IMR-90 (cell line): ENCODE results near the gene MAP2K5. TPM values are rescaled to one million over a fixed set of nuclear protein-coding genes. Genes with fewer than 3 reads are reported as not detected.

Experiments
- ATAC-seq: fragments of 200-7000 bp; cut with Tn5 transposase; 2 replicates; pipeline ENCODE4 v1.9.1; 2020; ENCODE audit warnings: low read depth, mild to moderate bottlenecking, moderate library complexity
- BruUV-seq: library from RNA; stranded (reverse); fragments of 400-500 nt; replicated peaks from 2 replicates; lab custom pipeline; 2021; lab: Mats Ljungman, UMichigan
- CTCF ChIA-PET: fragments of 300-600 bp; formaldehyde crosslinking; extraction: SDS; loops from one replicate; lab custom pipeline; 2021; ENCODE audit warnings: antibody characterized with exemption; lab: Yijun Ruan, JAX
- POLR2A ChIA-PET: fragments of 300-600 bp; sonication (Branson Sonifier 250); formaldehyde crosslinking; loops from one replicate; lab custom pipeline; 2022; ENCODE audit warnings: antibody characterized with exemption; ENCODE audit not compliant: unreplicated experiment; lab: Charles Lee
- DNase-seq: peaks from one replicate; pipeline ENCODE4 v3.0.0; 2013
- H2AFZ ChIP-seq: replicated peaks from 2 replicates; pipeline ENCODE3; 2013; ENCODE audit warnings: low read length, mild to moderate bottlenecking; ENCODE audit not compliant: poor library complexity
- H2AK5ac ChIP-seq: 2 replicates; pipeline ENCODE4 v1.6.1; 2013; ENCODE audit warnings: low read depth, low read length, inconsistent platforms
- H2AK9ac ChIP-seq: replicated peaks from 2 replicates; pipeline ENCODE3; 2013; ENCODE audit warnings: mild to moderate bottlenecking, low read depth, low read length, moderate library complexity; ENCODE audit not compliant: poor library complexity
- H2BK120ac ChIP-seq: 2 replicates; pipeline ENCODE4 v1.6.1; 2013; ENCODE audit warnings: low read depth, low read length, inconsistent platforms
- H2BK15ac ChIP-seq: 3 replicates; pipeline ENCODE4 v1.6.1; 2013; ENCODE audit warnings: low read depth, low read length, inconsistent platforms
- H2BK20ac ChIP-seq: 2 replicates; pipeline ENCODE4 v1.6.1; 2013; ENCODE audit warnings: low read depth, mild to moderate bottlenecking, inconsistent platforms, low read length, moderate library complexity
- H2BK5ac ChIP-seq: 2 replicates; pipeline ENCODE4 v1.6.1; 2013; ENCODE audit warnings: mild to moderate bottlenecking, low read depth, low read length, inconsistent platforms; ENCODE audit not compliant: poor library complexity, severe bottlenecking
- H3K14ac ChIP-seq: replicated peaks from 2 replicates; pipeline ENCODE4 v1.6.1; 2013; ENCODE audit warnings: low read depth, low read length, inconsistent platforms
- H3K18ac ChIP-seq: 2 replicates; pipeline ENCODE4 v1.6.1; 2013; ENCODE audit warnings: low read depth, low read length, control low read depth
- H3K23ac ChIP-seq: 2 replicates; pipeline ENCODE4 v1.6.1; 2013; ENCODE audit warnings: low read depth, low read length, inconsistent platforms
- H3K27ac ChIP-seq: 2 replicates; pipeline ENCODE4 v1.5.1; 2013; ENCODE audit warnings: mild to moderate bottlenecking, control low read depth, low read length; ENCODE audit not compliant: insufficient read depth
- H3K27me3 ChIP-seq: 2 replicates; pipeline ENCODE4 v1.6.1; 2013; ENCODE audit warnings: low read length; ENCODE audit not compliant: control insufficient read depth, insufficient read depth
- H3K36me3 ChIP-seq: 2 replicates; pipeline ENCODE4 v1.6.1; 2013; ENCODE audit warnings: low read length, mixed read lengths; ENCODE audit not compliant: control insufficient read depth, insufficient read depth
- H3K4ac ChIP-seq: 2 replicates; pipeline ENCODE4 v1.6.1; 2013; ENCODE audit warnings: low read depth, low read length, inconsistent platforms
- H3K4me1 ChIP-seq: 2 replicates; pipeline ENCODE4 v1.6.1; 2013; ENCODE audit warnings: low read length, mixed read lengths; ENCODE audit not compliant: control insufficient read depth, insufficient read depth
- H3K4me2 ChIP-seq: 2 replicates; pipeline ENCODE4 v1.6.1; 2013; ENCODE audit warnings: low read depth, mild to moderate bottlenecking, control low read depth, low read length, moderate library complexity
- H3K4me3 ChIP-seq: 2 replicates; pipeline ENCODE4 v1.5.1; 2013; ENCODE audit warnings: low read depth, mild to moderate bottlenecking, control low read depth, low read length, moderate library complexity; ENCODE audit not compliant: insufficient read depth
- H3K56ac ChIP-seq: 2 replicates; pipeline ENCODE4 v1.6.1; 2013; ENCODE audit warnings: low read length, inconsistent platforms; ENCODE audit not compliant: insufficient read depth; ENCODE audit errors: extremely low read depth
- H3K79me1 ChIP-seq, 2 experiments: 2 replicates each; pipeline ENCODE4 v1.6.1; 2013; ENCODE audit warnings: low read length in 2 of 2, inconsistent platforms in 1 of 2, low read depth in 1 of 2
- H3K9ac ChIP-seq: 2 replicates; pipeline ENCODE4 v1.6.1; 2013; ENCODE audit warnings: low read depth, low read length, control low read depth
- H3K9me1 ChIP-seq: 2 replicates; pipeline ENCODE4 v1.6.1; 2013; ENCODE audit warnings: low read length, inconsistent platforms; ENCODE audit not compliant: insufficient read depth
- H3K9me3 ChIP-seq: 2 replicates; pipeline ENCODE4 v1.6.1; 2013; ENCODE audit warnings: low read length; ENCODE audit not compliant: control insufficient read depth, insufficient read depth
- H4K20me1 ChIP-seq: 2 replicates; pipeline ENCODE4 v1.6.1; 2013; ENCODE audit warnings: low read length, inconsistent platforms; ENCODE audit not compliant: insufficient read depth
- H4K5ac ChIP-seq: 2 replicates; pipeline ENCODE4 v1.6.1; 2013; ENCODE audit warnings: mild to moderate bottlenecking, low read depth, low read length, control low read depth
- H4K8ac ChIP-seq, 2 experiments: 2 replicates each; pipeline ENCODE4 v1.6.1; 2013; ENCODE audit warnings: low read depth in 2 of 2, low read length in 2 of 2, control low read depth in 1 of 2, inconsistent platforms in 1 of 2
- H4K91ac ChIP-seq: 2 replicates; pipeline ENCODE4 v1.6.1; 2013; ENCODE audit warnings: low read depth, low read length, inconsistent platforms; ENCODE audit not compliant: insufficient read depth
- BHLHE40 ChIP-seq: fragments of 150-350 bp; IDR thresholded peaks from 2 replicates; pipeline ENCODE4 v1.6.1; 2016; ENCODE audit warnings: mild to moderate bottlenecking, low read depth, low read length
- CEBPB ChIP-seq: IDR thresholded peaks from 2 replicates; pipeline ENCODE4 v1.6.1; 2012; ENCODE audit warnings: low read depth, low read length, improper control_type of control experiment
- CHD1 ChIP-seq: IDR thresholded peaks from 2 replicates; pipeline ENCODE4 v1.6.1; 2012; ENCODE audit warnings: low read depth, low read length, improper control_type of control experiment
- FOS ChIP-seq: fragments of 150-350 bp; IDR thresholded peaks from 2 replicates; pipeline ENCODE4 v1.6.1; 2016; ENCODE audit warnings: low read depth, low read length
- MAFK ChIP-seq: IDR thresholded peaks from 2 replicates; pipeline ENCODE4 v1.6.1; 2012; ENCODE audit warnings: low read depth, low read length, improper control_type of control experiment
- MAZ ChIP-seq: IDR thresholded peaks from 2 replicates; pipeline ENCODE4 v1.6.1; 2012; ENCODE audit warnings: low read depth, mild to moderate bottlenecking, low read length, improper control_type of control experiment, moderate library complexity, borderline replicate concordance
- MXI1 ChIP-seq: IDR thresholded peaks from 2 replicates; pipeline ENCODE4 v1.6.1; 2012; ENCODE audit warnings: low read depth, mild to moderate bottlenecking, low read length, moderate library complexity, borderline replicate concordance
- NFE2L2 ChIP-seq: fragments of 150-350 bp; IDR thresholded peaks from 2 replicates; pipeline ENCODE4 v1.6.1; 2016; ENCODE audit warnings: low read depth, mild to moderate bottlenecking, low read length
- POLR2A ChIP-seq: IDR thresholded peaks from 2 replicates; pipeline ENCODE4 v1.6.1; 2012; ENCODE audit warnings: mild to moderate bottlenecking, low read depth, low read length
- RAD21 ChIP-seq: IDR thresholded peaks from 2 replicates; pipeline ENCODE4 v1.6.1; 2012; ENCODE audit warnings: low read length, improper control_type of control experiment
- RCOR1 ChIP-seq: IDR thresholded peaks from 2 replicates; pipeline ENCODE4 v1.6.1; 2012; ENCODE audit warnings: mild to moderate bottlenecking, low read length, improper control_type of control experiment; ENCODE audit not compliant: insufficient replicate concordance
- RFX5 ChIP-seq: IDR thresholded peaks from 2 replicates; pipeline ENCODE4 v1.8.0; 2012; ENCODE audit warnings: low read depth, mild to moderate bottlenecking, low read length, moderate library complexity
- SMC3 ChIP-seq: fragments of 150-350 bp; IDR thresholded peaks from 2 replicates; pipeline ENCODE4 v1.6.1; 2016; ENCODE audit warnings: low read depth, mild to moderate bottlenecking, antibody characterized with exemption, low read length, moderate library complexity
- WGBS, 2 experiments: methylation state at CpG; one replicate each; pipeline versions ENCODE4 v1.1.5 to v1.1.7; 2013; ENCODE audit warnings: missing lambda C conversion rate in 2 of 2; ENCODE audit not compliant: insufficient read length in 1 of 2; ENCODE audit errors: extremely low coverage in 2 of 2; 5-methylcytosine and 5-hydroxymethylcytosine counted together
- dilution Hi-C: fragments of 300-500 bp; cut with HindIII; formaldehyde crosslinking; loops from one replicate; pipeline ENCODE4 v1.14.3; 2018; ENCODE audit warnings: low sequenced_read_pairs; ENCODE audit not compliant: unreplicated experiment
- in situ Hi-C: fragments of 300-500 bp; cut with MboI; formaldehyde crosslinking; loops from 3 replicates; pipeline ENCODE4 v1.14.3; 2019; ENCODE audit warnings: low sequenced_read_pairs, inconsistent platforms, mixed read lengths
- intact Hi-C: fragments of 100-400 bp; cut with micrococcal nuclease; formaldehyde crosslinking; loops from 2 replicates; pipeline ENCODE4 v1.10.0; 2022
- polyA plus RNA-seq, 3 experiments: library from polyadenylated mRNA; depleted of rRNA; stranded (reverse); fragments of >200 nt; gene quantifications; 2 replicates each; pipeline ENCODE4 v1.2.3, GENCODE V29; 2012; ENCODE audit warnings: low replicate concordance in 1 of 3
- total RNA-seq: library from RNA; depleted of rRNA; stranded (reverse); fragments of >200 nt; gene quantifications from 2 replicates; pipeline ENCODE4 v1.2.3, GENCODE V29; 2012
- TF ChIP-seq, protein P1 (sequence below): fragments of 150-350 bp; IDR thresholded peaks from 2 replicates; pipeline ENCODE4 v1.6.1; 2017; ENCODE audit warnings: mild to moderate bottlenecking, antibody characterized with exemption, low read length, low read depth
- TF ChIP-seq, protein P2 (sequence below): fragments of 150-350 bp; IDR thresholded peaks from 2 replicates; pipeline ENCODE4 v1.6.1; 2016; ENCODE audit warnings: low read depth, mild to moderate bottlenecking, low read length, moderate library complexity, borderline replicate concordance
- TF ChIP-seq, protein P3 (sequence below): conservative IDR thresholded peaks from 2 replicates; pipeline ENCODE4 v1.5.1; 2012; ENCODE audit warnings: mild to moderate bottlenecking, low read depth, low read length, improper control_type of control experiment

Gene MAP2K5
- total and polyA plus RNA-seq, 2 of the 4 experiments (the other 2 are of a cell fraction) = 1.6 to 6.1 TPM

DNA sequence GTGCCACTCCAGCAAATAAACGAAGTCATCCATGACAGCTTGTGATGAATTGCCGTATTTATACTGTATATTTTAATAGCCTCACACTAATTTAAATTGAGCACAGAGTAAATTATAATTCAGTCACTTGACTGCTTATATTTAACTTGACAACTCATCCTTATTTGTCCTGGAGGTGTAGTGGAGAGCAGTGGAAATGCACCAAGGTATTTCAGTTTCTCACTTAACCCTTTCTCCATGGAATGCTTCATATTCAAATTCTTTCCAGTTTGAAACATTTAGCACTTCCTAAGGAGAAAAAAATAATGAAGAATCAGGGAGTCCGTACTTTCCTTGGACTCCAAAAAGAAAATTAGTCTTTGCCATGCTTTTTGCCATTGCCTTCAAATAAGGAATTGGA is 99.0 kb downstream of the MAP2K5 start:
- no peak overlapping the region for H2AK9ac ChIP-seq
- no peak for DNase-seq
- no peaks in the 10 kb centered on the region for H3K9me3 ChIP-seq
- H4K5ac ChIP-seq = no peak overlapping the region
- intact Hi-C loops = no loop called here
- no peak overlapping the region for H3K4me3 ChIP-seq
- H4K8ac ChIP-seq = no peak overlapping the region
- no peak overlapping the region for H3K4me2 ChIP-seq
- no peak for ATAC-seq
- H3K18ac ChIP-seq = no peak overlapping the region
- no peaks in the 10 kb centered on the region for H3K79me1 ChIP-seq
- H4K20me1 ChIP-seq = no peaks in the 10 kb centered on the region
- H3K36me3 ChIP-seq = no peaks in the 10 kb centered on the region; the same call in none of the 2 replicates
- no peaks in the 10 kb centered on the region for H3K4me1 ChIP-seq
- H2BK5ac ChIP-seq = no peak overlapping the region
- H3K56ac ChIP-seq = no peak overlapping the region
- H3K9me1 ChIP-seq = no peaks in the 10 kb centered on the region
- no peak overlapping the region for H3K23ac ChIP-seq
- POLR2A ChIA-PET = interaction anchor here (0.6 kb wide), 1 partner anchor 1107 kb away, joined by 4 read pairs; no protein-coding TSS in a partner anchor
- no peak overlapping the region for H3K27ac ChIP-seq
- H3K27me3 ChIP-seq = no peaks in the 10 kb centered on the region
- dilution Hi-C loops = no loop called here
- no peak overlapping the region for H3K14ac ChIP-seq
- no TSS peak for BruUV-seq
- H2AFZ ChIP-seq = no peak overlapping the region
- H4K91ac ChIP-seq = no peak overlapping the region
- in situ Hi-C loops = no loop called here
- no peak overlapping the region for H2BK120ac ChIP-seq
- no peak overlapping the region for H3K9ac ChIP-seq
- CTCF ChIA-PET = interaction anchor here (0.6 kb wide), 1 partner anchor 9 kb away, joined by 6 read pairs; no protein-coding TSS in a partner anchor
- no peak overlapping the region for H2BK20ac ChIP-seq
- WGBS, 2 experiments = no CpG with 5 or more reads among the region's 3 CpGs
- H3K4ac ChIP-seq = no peak overlapping the region
- H2AK5ac ChIP-seq = no peak overlapping the region
- no peak for TF ChIP-seq FOS
- no peak for TF ChIP-seq CHD1
- no peak for TF ChIP-seq MAZ
- TF ChIP-seq RAD21 = no peak
- TF ChIP-seq, protein P1, sequence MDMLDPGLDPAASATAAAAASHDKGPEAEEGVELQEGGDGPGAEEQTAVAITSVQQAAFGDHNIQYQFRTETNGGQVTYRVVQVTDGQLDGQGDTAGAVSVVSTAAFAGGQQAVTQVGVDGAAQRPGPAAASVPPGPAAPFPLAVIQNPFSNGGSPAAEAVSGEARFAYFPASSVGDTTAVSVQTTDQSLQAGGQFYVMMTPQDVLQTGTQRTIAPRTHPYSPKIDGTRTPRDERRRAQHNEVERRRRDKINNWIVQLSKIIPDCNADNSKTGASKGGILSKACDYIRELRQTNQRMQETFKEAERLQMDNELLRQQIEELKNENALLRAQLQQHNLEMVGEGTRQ = no peak
- TF ChIP-seq MXI1 = no peak
- TF ChIP-seq SMC3 = no peak
- TF ChIP-seq, protein P2, sequence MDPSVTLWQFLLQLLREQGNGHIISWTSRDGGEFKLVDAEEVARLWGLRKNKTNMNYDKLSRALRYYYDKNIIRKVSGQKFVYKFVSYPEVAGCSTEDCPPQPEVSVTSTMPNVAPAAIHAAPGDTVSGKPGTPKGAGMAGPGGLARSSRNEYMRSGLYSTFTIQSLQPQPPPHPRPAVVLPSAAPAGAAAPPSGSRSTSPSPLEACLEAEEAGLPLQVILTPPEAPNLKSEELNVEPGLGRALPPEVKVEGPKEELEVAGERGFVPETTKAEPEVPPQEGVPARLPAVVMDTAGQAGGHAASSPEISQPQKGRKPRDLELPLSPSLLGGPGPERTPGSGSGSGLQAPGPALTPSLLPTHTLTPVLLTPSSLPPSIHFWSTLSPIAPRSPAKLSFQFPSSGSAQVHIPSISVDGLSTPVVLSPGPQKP = no peak
- TF ChIP-seq RFX5 = no peak
- TF ChIP-seq BHLHE40 = no peak
- no peak for TF ChIP-seq MAFK
- TF ChIP-seq CEBPB = no peak
- no peak for TF ChIP-seq NFE2L2
- no peak for TF ChIP-seq RCOR1
- TF ChIP-seq, protein P3, sequence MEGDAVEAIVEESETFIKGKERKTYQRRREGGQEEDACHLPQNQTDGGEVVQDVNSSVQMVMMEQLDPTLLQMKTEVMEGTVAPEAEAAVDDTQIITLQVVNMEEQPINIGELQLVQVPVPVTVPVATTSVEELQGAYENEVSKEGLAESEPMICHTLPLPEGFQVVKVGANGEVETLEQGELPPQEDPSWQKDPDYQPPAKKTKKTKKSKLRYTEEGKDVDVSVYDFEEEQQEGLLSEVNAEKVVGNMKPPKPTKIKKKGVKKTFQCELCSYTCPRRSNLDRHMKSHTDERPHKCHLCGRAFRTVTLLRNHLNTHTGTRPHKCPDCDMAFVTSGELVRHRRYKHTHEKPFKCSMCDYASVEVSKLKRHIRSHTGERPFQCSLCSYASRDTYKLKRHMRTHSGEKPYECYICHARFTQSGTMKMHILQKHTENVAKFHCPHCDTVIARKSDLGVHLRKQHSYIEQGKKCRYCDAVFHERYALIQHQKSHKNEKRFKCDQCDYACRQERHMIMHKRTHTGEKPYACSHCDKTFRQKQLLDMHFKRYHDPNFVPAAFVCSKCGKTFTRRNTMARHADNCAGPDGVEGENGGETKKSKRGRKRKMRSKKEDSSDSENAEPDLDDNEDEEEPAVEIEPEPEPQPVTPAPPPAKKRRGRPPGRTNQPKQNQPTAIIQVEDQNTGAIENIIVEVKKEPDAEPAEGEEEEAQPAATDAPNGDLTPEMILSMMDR = no peak
- TF ChIP-seq POLR2A = no peak
- H2BK15ac ChIP-seq = no peak overlapping the region
